T-helper 1 cell treated with Interleukin-12 subunit alpha and Interleukin-12 subunit beta and Interleukin-4 antibody, amounts not matched to agents 30 ng/mL and 1 ng/mL, for 36 hours (primary cell): Measurements from ENCODE around the gene FATE1. TPM values are rescaled to one million over a fixed set of nuclear protein-coding genes. Genes with fewer than 3 reads are reported as not detected.

Source experiments
- intact Hi-C: fragments of 100-400 bp; cut with micrococcal nuclease; formaldehyde crosslinking; loops from one replicate; pipeline ENCODE4 v1.15.1; 2024
- total RNA-seq: library from RNA; stranded (reverse); gene quantifications from 2 replicates; pipeline ENCODE4 v1.2.3, GENCODE V29; 2022

The FATE1 gene
- total RNA-seq, 1 donor from 2014 or later, result not detected

- intact Hi-C loops, result no loop called here
These were observed 12.3 kb upstream of the FATE1 start for GRCh38 chrX:151703487-151703886.

- intact Hi-C loops, result no loop called here
These were observed 11.7 kb upstream of the FATE1 start for GRCh38 chrX:151704041-151704663.

GRCh38 chrX:151708821-151709220 lies 7.0 kb upstream of the FATE1 start:
- intact Hi-C loops, result no loop called here

- intact Hi-C loops, result no loop called here
These were observed 5.4 kb upstream of the FATE1 start for GRCh38 chrX:151710457-151710856.

GRCh38 chrX:151711154-151711553 lies 4.7 kb upstream of the FATE1 start:
- intact Hi-C loops, result no loop called here

GRCh38 chrX:151711787-151712186 lies 4.0 kb upstream of the FATE1 start:
- intact Hi-C loops, result no loop called here

- intact Hi-C loops, result no loop called here
These were observed 3.6 kb upstream of the FATE1 start for GRCh38 chrX:151712253-151712652.

- intact Hi-C loops, result no loop called here
These were observed 2.0 kb upstream of the FATE1 start for GRCh38 chrX:151713849-151714248.

GRCh38 chrX:151714362-151714761 lies 1.5 kb upstream of the FATE1 start:
- intact Hi-C loops, result no loop called here

GRCh38 chrX:151722241-151722846 lies 6.5 kb downstream of the FATE1 start:
- intact Hi-C loops, result no loop called here

- intact Hi-C loops, result no loop called here
These were observed 7.4 kb downstream of the FATE1 start for GRCh38 chrX:151723156-151723760.

GRCh38 chrX:151724563-151725337 lies 8.9 kb downstream of the FATE1 start:
- intact Hi-C loops, result no loop called here

GRCh38 chrX:151725338-151725614 lies 9.4 kb downstream of the FATE1 start:
- intact Hi-C loops, result no loop called here

- intact Hi-C loops, result no loop called here
These were observed 10.9 kb downstream of the FATE1 start for GRCh38 chrX:151726751-151727150.

- intact Hi-C loops, result no loop called here
These were observed 11.5 kb downstream of the FATE1 start for GRCh38 chrX:151727346-151727745.

GRCh38 chrX:151729056-151729725 lies 13.4 kb downstream of the FATE1 start:
- intact Hi-C loops, result no loop called here

GRCh38 chrX:151734446-151734845 lies 18.6 kb downstream of the FATE1 start, which contains the start of gene CNGA2:
CNGA2 (plus strand) TSS chrX:151734746; CDS start chrX:151738484, 3,738 bp downstream.
- intact Hi-C loops, result no loop called here

- intact Hi-C loops, result no loop called here
These were observed 19.4 kb downstream of the FATE1 start for GRCh38 chrX:151735219-151735618.

GRCh38 chrX:151736685-151737084 lies 20.9 kb downstream of the FATE1 start:
- intact Hi-C loops, result no loop called here

GRCh38 chrX:151737494-151737893 lies 21.7 kb downstream of the FATE1 start:
- intact Hi-C loops, result no loop called here

- intact Hi-C loops, result no loop called here
These were observed 22.9 kb downstream of the FATE1 start for GRCh38 chrX:151738751-151739150.

GRCh38 chrX:151741606-151742005 lies 25.8 kb downstream of the FATE1 start:
- intact Hi-C loops, result no loop called here
